Thyroid gland (tissue), 4 donors: ENCODE measurements around the gene BNIPL.

Experiments
- CTCF ChIP-seq, 6 experiments: fragments of 200-600 bp in 3 of 6; fragments of 450-650 bp in 3 of 6; sonication (generic) in 3 of 6; IDR thresholded peaks; one replicate each; pipeline ENCODE4 v1.5.1; 2016 to 2019; ENCODE audit warnings: antibody characterized with exemption in 6 of 6, mild to moderate bottlenecking in 2 of 6, inconsistent platforms in 1 of 6, moderate library complexity in 1 of 6
- POLR2A ChIP-seq, 2 donors: fragments of 450-650 bp; IDR thresholded peaks; one replicate each; pipeline ENCODE4 v1.6.1; 2017; ENCODE audit warnings: antibody characterized with exemption in 2 of 2, mild to moderate bottlenecking in 2 of 2, moderate library complexity in 1 of 2

GRCh38 chr1:151001602-151002001, 34.8 kb upstream of the BNIPL start:
- TF ChIP-seq POLR2A (IDR thresholded peaks at IDR 0.05) (no peak), CTCF (IDR thresholded peaks at IDR 0.05) (no peak)
